NCI-H1105 (cell line): ENCODE measurements around the gene DNAJC18.
"Not testable (repeated sequence)": the region's sequence is repeated elsewhere in the genome, so short reads cannot be mapped to it uniquely, and the experiment has no call there.

Experiments
- DNase-seq: peaks from one replicate; lab custom pipeline; 2025; lab: John Stamatoyannopoulos, UW

Gene DNAJC18

DNA sequence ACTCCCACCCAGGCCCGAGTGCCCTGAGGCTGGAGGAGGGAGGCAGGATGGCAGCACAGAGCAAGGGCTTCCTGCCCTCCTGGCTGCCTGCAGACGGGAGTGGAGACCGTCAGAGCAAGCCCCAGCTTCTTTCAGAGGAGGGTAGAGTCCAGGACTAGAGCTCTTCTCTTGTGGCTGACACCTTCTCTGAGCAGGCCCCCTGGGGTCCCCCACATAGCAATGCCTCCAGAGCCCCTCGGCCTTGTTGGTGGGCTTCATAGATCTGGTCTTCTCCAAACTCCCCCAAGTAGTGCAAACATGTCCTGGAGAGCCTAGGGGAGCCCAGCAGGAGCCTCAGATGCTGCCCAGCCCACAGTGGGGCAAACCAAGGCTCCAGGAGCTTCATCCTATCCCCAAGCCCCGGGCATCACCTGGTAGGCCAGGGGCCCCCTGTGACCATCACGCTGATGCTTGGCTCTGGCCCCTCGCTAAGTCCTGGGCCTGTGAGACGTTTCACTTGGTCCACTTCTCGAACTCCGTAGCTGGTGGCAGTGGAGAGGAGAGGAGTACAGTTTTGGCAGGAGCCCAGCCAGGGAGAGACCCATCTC is 51.6 kb downstream of the DNAJC18 start:
- no peak for DNase-seq

DNA sequence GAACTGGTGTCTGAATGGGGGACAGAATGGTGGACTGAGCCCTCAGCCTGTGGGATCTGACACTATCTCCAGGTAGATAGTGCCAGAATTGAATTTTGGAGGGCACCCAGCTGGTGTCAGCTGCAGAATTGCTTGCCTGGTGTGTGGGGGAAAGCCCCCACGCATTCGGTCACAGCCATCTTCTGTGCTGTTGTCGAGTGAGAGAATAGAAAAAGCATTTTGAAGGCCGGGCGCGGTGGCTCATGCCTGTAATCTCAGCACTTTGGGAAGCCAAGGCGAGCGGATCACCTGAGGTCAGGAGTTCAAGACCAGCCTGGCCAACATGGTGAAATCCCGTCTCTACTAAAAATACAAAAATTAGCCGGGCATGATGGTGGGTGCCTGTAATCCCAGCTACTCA is 52.4 kb downstream of the DNAJC18 start:
- DNase-seq: not testable (repeated sequence)

GRCh38 chr5:139386050-139386438 is 53.3 kb downstream of the DNAJC18 start:
- no peak for DNase-seq

DNA sequence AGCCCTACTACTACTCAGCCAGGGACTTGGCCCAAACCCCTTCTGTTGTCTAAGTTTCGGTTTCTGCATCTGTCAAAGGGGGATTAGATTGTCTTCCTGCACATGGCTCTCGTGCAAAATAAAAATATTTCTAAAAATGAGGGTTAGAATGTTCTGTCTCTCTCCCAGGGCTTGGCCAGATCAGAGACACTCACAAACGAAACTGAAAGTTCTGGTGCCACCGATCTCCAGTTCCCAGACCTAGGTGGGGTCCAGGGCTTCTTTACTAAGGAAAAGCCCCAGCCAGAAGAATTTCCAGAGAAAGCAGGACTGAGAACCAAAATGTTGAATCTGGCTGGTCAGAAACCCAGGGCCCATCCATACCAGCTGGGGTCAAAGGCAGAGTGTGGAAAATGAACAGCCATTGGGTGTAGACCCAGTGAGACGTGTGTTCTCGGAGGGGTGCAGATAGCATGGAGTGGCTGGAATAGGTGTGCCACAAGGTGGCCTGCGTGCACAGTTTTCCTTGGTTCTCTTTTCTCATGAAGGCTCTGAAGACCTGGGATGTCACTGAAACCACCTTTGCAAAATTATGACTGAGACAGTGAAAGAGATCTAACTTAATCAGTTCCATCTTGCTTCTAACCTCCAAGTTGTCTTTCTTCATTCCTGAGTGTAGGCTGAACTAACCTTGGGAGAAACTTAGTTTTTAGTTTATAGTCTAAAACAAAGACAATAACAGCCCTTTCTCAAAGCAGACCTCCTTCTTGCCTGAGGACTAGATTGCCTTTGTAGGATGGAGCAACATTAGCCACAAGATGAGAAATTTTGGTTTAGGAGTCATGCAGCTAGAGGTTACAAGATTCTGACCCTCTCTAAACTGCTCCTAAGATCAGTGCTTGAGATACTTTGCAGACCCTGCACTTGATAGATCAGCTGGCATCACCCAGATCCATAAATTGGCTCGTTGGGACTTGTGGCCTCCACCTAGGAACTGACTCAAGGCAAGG is 54.0 kb downstream of the DNAJC18 start:
- DNase-seq: no peak

GRCh38 chr5:139384591-139385051 is 54.7 kb downstream of the DNAJC18 start:
- DNase-seq: no peak

DNA sequence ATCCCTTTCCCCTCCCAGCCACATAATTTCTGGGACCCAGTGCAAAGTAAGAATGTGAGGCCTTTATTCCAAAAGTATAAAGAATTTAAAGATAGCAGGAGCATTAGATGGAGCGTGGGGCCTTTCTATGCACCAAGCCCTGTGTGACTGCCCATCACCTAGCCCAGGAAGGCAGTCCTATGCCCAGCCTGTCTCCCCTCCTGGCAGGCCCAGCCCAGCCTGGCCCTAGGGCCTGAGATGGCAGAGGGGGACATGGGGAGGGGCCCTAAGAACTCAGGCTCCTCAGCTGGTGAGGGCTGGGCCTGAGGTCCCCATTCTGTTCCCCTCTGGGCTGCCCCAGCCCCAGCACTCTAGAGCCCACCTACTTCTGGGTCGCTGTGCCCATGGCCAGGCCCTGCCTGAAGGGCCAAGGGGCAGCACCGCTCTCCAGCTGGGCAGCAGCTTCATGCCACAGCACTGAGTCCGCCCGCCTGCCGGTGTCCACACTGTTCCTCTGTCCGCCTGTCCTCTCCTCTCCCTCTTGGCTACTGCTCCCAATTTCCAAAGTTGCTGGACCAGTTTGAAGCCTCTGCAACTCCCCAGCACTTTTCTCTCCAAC is 55.2 kb downstream of the DNAJC18 start:
- no peak for DNase-seq

DNA sequence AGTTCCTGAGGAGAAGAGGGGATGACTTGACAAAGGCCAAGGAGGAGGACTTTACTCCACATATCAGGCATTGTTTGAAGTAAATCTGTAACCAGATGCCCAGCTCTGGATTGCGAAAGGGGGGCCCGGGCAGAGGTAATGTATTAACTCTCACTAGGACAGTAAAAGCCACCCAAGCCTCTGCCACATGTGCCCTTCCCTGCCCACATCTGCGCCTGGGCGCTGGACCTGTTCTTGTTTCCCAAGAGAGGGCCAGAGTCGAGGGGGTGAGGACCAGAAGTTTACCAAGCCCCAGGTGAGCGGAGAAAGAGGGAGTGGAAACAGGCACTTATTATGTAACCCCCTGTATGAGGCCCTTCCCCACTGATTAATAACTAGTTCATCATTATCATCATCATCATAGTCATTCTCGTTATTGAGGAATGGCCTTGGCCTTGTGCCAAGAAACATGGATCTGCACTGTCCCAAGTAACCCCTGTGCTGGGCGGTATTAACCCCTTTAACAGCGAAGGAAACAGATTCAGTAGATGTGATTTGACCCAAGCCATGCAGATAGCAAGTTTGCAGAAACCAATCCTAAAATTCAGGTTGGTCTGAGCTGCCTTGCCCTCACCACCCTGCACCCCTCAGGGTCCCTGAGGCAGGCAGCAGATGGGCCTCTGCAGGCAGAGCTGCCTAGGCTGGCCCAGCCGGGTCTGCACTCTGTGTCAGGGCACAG is 55.9 kb downstream of the DNAJC18 start, which contains the start of gene SLC23A1:
Gene SLC23A1 (minus strand): TSS at position 23 of the 718 bp plus-strand sequence. CDS start 44 bp downstream, outside the sequence.
- no peak for DNase-seq

GRCh38 chr5:139382807-139383206 is 56.5 kb downstream of the DNAJC18 start:
- DNase-seq: no peak

GRCh38 chr5:139381837-139382761 is 57.2 kb downstream of the DNAJC18 start:
- DNase-seq: no peak

- no peak for DNase-seq
Measured at GRCh38 chr5:139379626-139380449, 59.5 kb downstream of the DNAJC18 start.

DNA sequence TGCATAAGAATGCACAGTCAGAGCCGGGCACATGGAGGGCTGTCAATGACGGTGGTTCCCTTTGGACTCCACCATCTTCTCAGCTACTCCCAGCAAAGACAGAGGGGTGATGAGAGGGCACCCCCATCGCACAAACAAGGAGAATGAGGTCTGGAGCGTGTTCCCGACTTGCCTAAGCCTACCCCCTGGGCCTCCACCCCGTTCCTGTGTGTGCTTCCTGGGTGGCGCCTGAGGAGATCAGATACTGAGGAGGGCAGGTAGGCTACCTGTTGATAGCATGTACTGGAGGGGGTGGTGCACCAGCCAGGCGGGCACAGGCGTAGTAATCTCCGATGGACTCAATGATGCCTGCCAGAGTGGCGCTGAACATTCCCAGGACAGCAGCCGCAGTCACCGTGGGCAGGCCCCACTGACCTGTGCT is 60.4 kb downstream of the DNAJC18 start:
- no peak for DNase-seq

- DNase-seq: no peak
Measured at GRCh38 chr5:139378101-139378825, 61.1 kb downstream of the DNAJC18 start.

DNA sequence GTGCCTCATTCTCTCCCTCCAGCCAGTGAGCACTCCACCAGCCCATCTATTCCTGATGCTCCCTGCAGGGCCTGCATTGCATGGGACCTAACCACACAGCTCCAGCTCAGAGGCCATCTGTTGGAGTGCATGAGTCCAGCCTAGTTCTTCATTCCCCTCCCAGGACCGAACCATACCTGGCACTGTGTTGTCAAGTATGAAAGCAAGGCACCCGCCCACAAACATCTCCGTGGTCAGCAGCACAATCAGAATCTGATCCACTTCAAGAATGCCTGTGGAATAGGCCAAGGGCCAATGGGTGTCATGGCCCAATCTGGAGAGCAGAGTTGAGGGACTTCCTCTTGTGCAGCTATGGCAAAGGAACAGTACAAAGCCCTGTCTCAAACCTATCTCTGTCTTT is 62.1 kb downstream of the DNAJC18 start:
- DNase-seq: no peak

DNA sequence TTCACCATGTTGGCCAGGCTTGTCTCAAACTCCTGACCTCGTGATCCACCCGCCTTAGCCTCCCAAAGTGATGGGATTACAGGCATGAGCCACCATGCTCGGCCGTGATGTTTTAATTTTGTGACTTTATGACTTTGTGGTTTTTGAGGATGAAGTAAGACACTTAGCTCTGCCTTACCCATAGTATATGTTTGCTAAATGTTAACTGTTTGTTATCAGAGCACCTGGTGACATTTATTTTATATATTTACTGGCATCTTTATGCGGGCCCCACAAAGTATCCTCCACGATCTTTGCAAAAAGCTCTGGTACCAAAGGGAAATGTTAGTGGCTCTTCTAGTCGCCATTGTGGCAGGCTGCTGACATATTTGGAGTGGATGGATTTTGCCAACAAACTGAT is 63.0 kb downstream of the DNAJC18 start:
- no peak for DNase-seq

DNA sequence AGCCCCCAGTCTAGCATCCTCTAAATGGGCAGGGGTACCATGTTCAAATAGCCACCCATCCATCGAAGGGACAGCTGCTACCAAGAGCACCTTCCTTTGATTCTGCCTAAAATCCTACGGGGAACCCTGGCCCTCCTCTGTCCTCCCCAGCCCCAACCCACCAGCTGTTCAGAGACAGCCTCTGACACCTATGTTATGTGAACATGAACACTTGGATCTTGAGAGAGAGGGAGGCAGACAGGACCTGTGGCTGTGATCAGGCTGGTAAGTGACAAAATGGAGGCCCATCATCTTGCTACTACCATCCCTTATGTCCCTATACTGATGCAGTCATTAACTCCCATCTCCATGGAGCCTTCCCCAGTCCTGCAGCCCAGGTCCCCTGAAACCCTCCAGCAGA is 64.4 kb downstream of the DNAJC18 start:
- no peak for DNase-seq

DNA sequence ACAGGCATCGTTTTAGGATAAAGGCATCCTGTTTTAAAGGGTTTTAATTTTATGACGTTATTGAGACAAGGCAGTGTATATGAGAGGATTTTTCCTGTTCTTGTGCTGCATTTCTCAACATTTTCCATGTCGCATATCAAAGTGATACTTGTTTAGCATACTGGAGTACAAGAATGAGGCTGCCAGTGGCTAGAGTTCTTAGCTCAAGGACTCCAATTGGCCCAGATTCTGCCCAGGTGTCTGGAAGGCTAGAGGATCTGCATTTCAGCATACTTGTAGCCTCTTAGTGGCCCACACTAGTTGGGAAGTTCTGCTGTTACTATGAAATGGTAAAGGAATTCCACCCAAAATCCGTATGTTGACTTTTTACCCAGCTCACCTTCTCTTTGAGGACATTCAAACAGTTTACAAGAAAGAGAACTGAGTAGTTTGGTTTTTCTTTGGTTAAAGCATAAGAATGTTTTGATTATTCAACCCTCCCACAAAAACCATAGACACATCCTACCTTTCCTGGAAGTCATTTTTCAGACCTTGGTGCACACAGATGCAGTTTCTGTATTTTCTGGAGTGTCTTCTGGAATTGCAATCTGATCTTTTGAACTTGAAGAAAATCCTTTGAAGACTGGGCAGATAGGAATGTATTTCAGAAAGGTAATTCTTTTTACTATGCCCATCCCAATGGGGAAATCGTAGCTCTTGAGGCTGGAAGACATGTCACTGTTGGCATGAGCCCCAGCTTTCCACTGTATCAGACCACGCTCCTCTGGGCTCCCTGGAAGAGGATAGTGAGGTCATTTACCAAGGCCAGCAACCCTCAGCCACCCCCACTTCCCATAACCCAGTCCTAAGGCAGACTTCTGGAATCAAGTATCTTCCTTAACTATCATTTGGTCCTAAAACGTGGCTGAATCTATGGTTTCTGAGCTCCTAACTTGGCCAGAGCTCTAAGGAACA is 67.6 kb downstream of the DNAJC18 start:
- DNase-seq: no peak

- no peak for DNase-seq
Measured at GRCh38 chr5:139369181-139369580, 70.1 kb downstream of the DNAJC18 start.

- no peak for DNase-seq
Measured at GRCh38 chr5:139368613-139369012, 70.7 kb downstream of the DNAJC18 start.
